ENCODE results near the gene STAG1.

The STAG1 gene

DNA sequence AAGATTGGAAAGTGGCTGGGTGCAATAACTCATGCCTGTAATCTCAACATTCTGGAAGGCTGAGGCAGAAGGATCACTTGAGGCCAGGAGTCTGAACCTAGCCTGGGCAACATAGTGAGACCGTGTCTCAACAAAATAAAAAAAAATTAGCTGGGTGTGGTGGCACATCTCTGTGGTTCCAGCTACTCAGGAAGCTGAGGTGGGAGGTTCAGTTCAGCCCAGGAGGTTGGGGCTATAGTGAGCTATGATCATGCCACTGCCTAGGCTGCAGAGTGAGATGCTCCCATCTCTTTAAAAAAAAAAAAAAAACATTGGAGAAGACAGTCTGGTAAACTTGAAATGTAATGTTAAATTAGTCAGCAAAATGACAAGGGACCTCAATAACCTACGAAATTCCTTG, 57.9 kb downstream of the STAG1 start:
- peaks cover 24% of the 10 kb centered on the region; the same call in 1 of the 2 replicates for H3K9me3 ChIP-seq (ENCODE audit: insufficient read depth, low read length)
- H3K4me2 ChIP-seq (ENCODE audit: low read depth, low read length, poor library complexity, severe bottlenecking): no peak overlapping the region
- no peaks in the 10 kb centered on the region for H3K27me3 ChIP-seq (ENCODE audit: low read length)
- no peak for TF ChIP-seq EZH2phosphoT487 (conservative IDR thresholded peaks at IDR 0.05; ENCODE audit: low read length)
- TF ChIP-seq, protein P1, sequence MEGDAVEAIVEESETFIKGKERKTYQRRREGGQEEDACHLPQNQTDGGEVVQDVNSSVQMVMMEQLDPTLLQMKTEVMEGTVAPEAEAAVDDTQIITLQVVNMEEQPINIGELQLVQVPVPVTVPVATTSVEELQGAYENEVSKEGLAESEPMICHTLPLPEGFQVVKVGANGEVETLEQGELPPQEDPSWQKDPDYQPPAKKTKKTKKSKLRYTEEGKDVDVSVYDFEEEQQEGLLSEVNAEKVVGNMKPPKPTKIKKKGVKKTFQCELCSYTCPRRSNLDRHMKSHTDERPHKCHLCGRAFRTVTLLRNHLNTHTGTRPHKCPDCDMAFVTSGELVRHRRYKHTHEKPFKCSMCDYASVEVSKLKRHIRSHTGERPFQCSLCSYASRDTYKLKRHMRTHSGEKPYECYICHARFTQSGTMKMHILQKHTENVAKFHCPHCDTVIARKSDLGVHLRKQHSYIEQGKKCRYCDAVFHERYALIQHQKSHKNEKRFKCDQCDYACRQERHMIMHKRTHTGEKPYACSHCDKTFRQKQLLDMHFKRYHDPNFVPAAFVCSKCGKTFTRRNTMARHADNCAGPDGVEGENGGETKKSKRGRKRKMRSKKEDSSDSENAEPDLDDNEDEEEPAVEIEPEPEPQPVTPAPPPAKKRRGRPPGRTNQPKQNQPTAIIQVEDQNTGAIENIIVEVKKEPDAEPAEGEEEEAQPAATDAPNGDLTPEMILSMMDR (IDR thresholded peaks at IDR 0.05; ENCODE audit: insufficient read depth, low read length, poor library complexity, severe bottlenecking): no peak
- H3K4me3 ChIP-seq (ENCODE audit: insufficient read depth, low read length, poor library complexity, severe bottlenecking): no peak overlapping the region
- H3K9me2 ChIP-seq (replicated peaks; ENCODE audit: insufficient read depth, low read length): no peaks in the 10 kb centered on the region
- H3K27ac ChIP-seq (ENCODE audit: low read depth, low read length): no peak overlapping the region
- H3F3A ChIP-seq (ENCODE audit: insufficient read depth): no peaks in the 10 kb centered on the region
- no peak overlapping the region for H3K9ac ChIP-seq (ENCODE audit: low read length)
- H3K36me3 ChIP-seq (ENCODE audit: low read length): peaks cover 24% of the 10 kb centered on the region
- H3K79me2 ChIP-seq (ENCODE audit: insufficient read depth, low read length): peaks cover 99% of the 10 kb centered on the region
- no peak overlapping the region for H2AFZ ChIP-seq (ENCODE audit: low read depth, low read length, severe bottlenecking)
- no peaks in the 10 kb centered on the region for H4K20me1 ChIP-seq (ENCODE audit: low read depth, low read length)

DNA sequence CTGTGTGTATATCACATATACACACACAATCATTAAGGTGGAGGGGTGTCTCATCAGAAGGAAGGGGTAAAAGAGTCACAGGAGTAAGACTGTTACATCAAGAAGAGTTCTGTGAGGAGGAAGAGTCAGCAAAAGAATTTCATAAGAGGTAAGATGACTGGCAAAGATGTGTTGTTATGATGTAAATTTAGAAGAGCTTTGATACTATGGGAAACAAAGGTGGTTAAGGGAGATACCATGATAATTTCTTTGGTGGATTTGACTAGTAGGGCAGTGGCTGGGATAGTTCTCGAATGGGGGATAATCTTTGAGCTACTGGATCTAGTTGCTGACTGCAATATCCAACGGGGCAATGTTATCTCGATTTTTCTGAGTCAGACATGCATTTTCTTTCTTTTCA, 61.6 kb downstream of the STAG1 start:
- Histone ChIP-seq H4K20me1 (ENCODE audit: low read depth, low read length) (no peaks in the 10 kb centered on the region; the same call in 1 of the 2 replicates), H3K9me3 (ENCODE audit: insufficient read depth, low read length) (peaks cover 16% of the 10 kb centered on the region; the same call in 1 of the 2 replicates), H2AFZ (ENCODE audit: low read depth, low read length, severe bottlenecking) (no peak overlapping the region), H3K4me2 (ENCODE audit: low read depth, low read length, poor library complexity, severe bottlenecking) (no peak overlapping the region), H3K27me3 (ENCODE audit: low read length) (no peaks in the 10 kb centered on the region), H3K36me3 (ENCODE audit: low read length) (peaks cover 13% of the 10 kb centered on the region), H3K79me2 (ENCODE audit: insufficient read depth, low read length) (peaks cover 99% of the 10 kb centered on the region), H3K27ac (ENCODE audit: low read depth, low read length) (no peak overlapping the region), H3K9me2 (replicated peaks; ENCODE audit: insufficient read depth, low read length) (no peaks in the 10 kb centered on the region), H3K4me3 (ENCODE audit: insufficient read depth, low read length, poor library complexity, severe bottlenecking) (no peak overlapping the region), H3F3A (ENCODE audit: insufficient read depth) (0 out of 2 replicates have a peak, but pooled peaks cover 11% of the 10 kb centered on the region), H3K9ac (ENCODE audit: low read length) (no peak overlapping the region)
- TF ChIP-seq EZH2phosphoT487 (conservative IDR thresholded peaks at IDR 0.05; ENCODE audit: low read length): no peak
- TF ChIP-seq, protein P1 (IDR thresholded peaks at IDR 0.05; ENCODE audit: insufficient read depth, low read length, poor library complexity, severe bottlenecking): no peak

DNA sequence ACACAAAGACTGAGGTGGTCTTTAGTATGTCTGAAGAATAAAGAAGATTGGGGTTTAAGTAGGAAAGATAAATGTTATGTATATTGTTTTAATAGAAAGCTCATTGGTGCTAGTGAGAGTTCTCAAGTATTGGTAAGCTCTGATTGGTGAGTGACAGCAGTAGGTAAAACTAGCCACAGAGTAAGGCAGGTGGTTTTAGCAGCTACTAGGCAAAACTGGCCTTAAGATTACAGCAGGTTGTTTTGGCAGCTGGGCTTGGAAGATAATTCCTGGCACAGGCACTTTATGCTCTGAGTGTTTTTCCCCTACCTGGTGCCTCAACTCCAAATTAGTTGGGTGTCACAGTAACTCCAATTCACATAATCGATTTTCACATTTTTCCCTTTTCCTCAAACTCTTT, 66.3 kb downstream of the STAG1 start:
- H3K27ac ChIP-seq (ENCODE audit: low read depth, low read length): no peak overlapping the region
- no peaks in the 10 kb centered on the region; the same call in 1 of the 2 replicates for H4K20me1 ChIP-seq (ENCODE audit: low read depth, low read length)
- H3K36me3 ChIP-seq (ENCODE audit: low read length): no peaks in the 10 kb centered on the region
- no peaks in the 10 kb centered on the region for H3K9me3 ChIP-seq (ENCODE audit: insufficient read depth, low read length)
- no peak overlapping the region for H3K9ac ChIP-seq (ENCODE audit: low read length)
- H2AFZ ChIP-seq (ENCODE audit: low read depth, low read length, severe bottlenecking): no peak overlapping the region
- no peak overlapping the region for H3K4me3 ChIP-seq (ENCODE audit: insufficient read depth, low read length, poor library complexity, severe bottlenecking)
- no peaks in the 10 kb centered on the region for H3K9me2 ChIP-seq (replicated peaks; ENCODE audit: insufficient read depth, low read length)
- peaks cover 100% of the 10 kb centered on the region for H3K79me2 ChIP-seq (ENCODE audit: insufficient read depth, low read length)
- no peaks in the 10 kb centered on the region for H3K27me3 ChIP-seq (ENCODE audit: low read length)
- H3F3A ChIP-seq (ENCODE audit: insufficient read depth): 0 out of 2 replicates have a peak, but pooled peaks cover 11% of the 10 kb centered on the region
- no peak overlapping the region for H3K4me2 ChIP-seq (ENCODE audit: low read depth, low read length, poor library complexity, severe bottlenecking)
- TF ChIP-seq, protein P1 (IDR thresholded peaks at IDR 0.05; ENCODE audit: insufficient read depth, low read length, poor library complexity, severe bottlenecking): no peak
- no peak for TF ChIP-seq EZH2phosphoT487 (conservative IDR thresholded peaks at IDR 0.05; ENCODE audit: low read length)

All from SU-DHL-6 (cell line).